ENCODE measurements around the gene CDHR1.

DNA sequence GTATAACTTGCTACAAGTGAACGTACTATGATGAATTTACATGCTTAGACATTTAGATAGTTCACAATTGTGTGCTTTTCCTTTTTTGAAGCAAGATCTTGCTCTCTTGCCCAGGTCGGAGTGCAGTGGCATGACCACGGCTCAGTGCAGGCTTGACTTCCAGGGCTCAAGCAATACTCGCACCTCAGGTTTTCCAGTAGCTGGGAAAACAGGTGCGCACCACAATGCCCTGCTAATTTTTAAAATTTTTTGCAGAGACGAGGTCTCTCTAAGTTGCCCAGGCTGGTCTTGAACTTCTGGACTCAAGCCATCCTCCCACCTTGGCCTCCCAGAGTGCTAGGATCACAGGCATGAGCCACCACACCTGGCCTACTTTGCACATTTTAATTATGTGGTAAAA is 18.9 kb upstream of the CDHR1 start:
- TF ChIP-seq, protein P1, sequence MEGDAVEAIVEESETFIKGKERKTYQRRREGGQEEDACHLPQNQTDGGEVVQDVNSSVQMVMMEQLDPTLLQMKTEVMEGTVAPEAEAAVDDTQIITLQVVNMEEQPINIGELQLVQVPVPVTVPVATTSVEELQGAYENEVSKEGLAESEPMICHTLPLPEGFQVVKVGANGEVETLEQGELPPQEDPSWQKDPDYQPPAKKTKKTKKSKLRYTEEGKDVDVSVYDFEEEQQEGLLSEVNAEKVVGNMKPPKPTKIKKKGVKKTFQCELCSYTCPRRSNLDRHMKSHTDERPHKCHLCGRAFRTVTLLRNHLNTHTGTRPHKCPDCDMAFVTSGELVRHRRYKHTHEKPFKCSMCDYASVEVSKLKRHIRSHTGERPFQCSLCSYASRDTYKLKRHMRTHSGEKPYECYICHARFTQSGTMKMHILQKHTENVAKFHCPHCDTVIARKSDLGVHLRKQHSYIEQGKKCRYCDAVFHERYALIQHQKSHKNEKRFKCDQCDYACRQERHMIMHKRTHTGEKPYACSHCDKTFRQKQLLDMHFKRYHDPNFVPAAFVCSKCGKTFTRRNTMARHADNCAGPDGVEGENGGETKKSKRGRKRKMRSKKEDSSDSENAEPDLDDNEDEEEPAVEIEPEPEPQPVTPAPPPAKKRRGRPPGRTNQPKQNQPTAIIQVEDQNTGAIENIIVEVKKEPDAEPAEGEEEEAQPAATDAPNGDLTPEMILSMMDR (IDR thresholded peaks at IDR 0.05), result no peak
- no peak for TF ChIP-seq POLR2A (IDR thresholded peaks at IDR 0.05)

Measured in heart left ventricle (tissue), 13 donors.